SH-SY5Y (cell line): ENCODE results near the gene ILF2.

Source experiments
- GATA2 ChIP-seq: IDR thresholded peaks from 2 replicates; pipeline ENCODE4 v1.6.1; 2011; ENCODE audit warnings: mild to moderate bottlenecking, low read depth, low read length
- GATA3 ChIP-seq: IDR thresholded peaks from 2 replicates; pipeline ENCODE4 v1.6.1; 2011; ENCODE audit warnings: low read depth, mild to moderate bottlenecking, low read length, moderate library complexity

- no peak for TF ChIP-seq GATA2
- no peak for TF ChIP-seq GATA3
Observed at GRCh38 chr1:153652805-153653500, 17.8 kb downstream of the ILF2 start.
